ENCODE measurements around the gene HNRNPA2B1.
A peak's percentile ranks its signal among the peaks of the same experiment; 100 is the strongest.

Gene HNRNPA2B1

DNA sequence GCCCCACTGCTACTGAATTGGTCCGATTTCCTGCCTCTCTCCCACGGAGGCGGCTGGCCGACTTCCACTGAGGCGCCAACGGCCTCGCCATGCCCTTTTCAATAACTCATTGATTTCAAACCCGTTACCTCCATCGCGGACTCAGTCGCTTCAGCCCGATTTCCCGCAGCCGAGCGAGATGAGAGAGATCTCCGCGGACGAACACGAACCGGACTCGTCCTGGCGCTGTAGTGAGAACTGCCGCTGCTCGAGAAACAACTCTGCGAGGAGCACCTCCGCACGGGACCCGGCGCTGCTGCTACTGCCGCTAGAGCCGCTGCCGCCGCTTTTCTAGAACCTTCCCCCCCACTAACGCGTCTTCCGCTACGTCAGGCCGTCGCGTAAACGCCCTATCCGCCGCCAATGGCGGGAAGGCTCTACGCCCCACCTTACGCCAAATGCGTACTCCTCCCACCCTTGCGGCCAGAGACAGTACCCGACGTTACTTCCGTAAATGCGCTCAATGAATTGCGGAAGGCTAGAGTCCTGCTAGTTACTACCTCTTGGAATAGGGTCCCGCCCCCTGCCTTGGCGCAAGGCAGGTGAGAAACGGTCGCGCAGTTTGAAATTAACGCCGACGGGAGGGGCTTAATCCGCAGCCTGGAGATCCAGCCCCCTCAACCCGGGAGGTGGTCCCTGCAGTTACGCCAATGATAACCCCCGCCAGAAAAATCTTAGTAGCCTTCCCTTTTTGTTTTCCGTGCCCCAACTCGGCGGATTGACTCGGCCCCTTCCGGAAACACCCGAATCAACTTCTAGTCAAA is at the start of gene HNRNPA2B1:
Gene HNRNPA2B1, minus strand, starts transcription at position 303 of the 803 bp plus-strand sequence. Its CDS starts 169 bp downstream, at position 134.
- DNase-seq (ENCODE audit: low spot score): peak; percentile 91

DNA sequence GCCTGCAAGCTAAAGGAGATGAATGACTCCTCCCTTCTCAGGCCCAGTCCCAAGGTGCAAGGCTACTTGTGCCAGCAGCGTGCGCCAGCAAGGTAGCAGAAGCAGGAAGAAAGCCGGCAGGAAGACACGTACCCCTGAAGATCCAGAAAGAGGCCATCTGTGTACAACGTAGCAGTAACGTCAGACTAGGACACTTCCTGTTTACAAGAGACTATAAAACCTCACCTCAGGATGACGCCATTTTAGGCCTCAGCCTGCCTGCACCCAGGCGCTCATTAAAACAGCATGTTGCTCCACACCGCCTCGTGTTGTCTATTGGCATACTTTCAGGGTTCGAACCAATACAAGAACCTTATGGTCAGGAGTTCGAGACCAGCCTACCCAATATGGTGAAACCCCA is 49.7 kb upstream of the HNRNPA2B1 start:
- no peak for DNase-seq (ENCODE audit: low spot score)

DNA sequence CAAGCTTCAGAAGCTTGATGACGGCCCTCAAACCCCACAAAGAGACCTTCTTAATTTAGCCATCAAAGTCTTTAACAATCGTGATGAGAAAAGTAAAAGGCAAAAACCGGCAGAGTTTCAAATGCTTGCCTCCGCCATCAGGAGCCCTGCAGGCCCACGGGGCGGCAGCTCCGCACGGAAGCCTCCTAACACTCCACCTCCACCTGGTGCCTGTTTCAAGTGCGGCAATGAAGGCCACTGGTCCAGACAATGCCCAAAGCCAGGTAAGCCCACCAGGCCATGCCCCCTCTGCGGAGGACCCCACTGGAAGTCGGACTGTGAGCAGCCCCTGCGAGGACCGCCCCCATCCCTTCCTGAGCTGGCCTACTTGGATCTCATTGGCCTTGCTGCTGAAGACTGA is 44.6 kb upstream of the HNRNPA2B1 start:
- no peak for DNase-seq (ENCODE audit: low spot score)

DNA sequence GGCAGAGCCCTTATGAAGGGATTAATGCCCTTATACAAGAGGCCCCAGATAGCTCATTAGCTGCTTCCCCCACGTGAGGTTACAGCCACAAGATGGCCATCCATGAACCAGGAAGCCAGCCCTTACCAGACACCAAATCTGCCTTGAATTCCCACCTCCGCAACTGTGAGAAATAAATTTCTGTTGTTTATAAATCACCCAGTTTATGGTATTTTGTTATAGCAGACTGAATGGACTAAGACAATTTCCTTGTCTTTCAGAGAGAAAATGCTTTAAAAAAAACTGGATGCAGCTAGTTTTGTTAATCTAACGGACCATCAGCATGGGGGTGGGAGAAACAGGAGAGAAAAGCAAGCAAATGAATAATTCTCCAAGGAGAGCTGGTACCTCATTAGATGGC is 37.5 kb upstream of the HNRNPA2B1 start:
- DNase-seq (ENCODE audit: low spot score): no peak

- DNase-seq (ENCODE audit: low spot score): no peak
Observed at GRCh38 chr7:26237035-26237807, 36.7 kb upstream of the HNRNPA2B1 start.

DNA sequence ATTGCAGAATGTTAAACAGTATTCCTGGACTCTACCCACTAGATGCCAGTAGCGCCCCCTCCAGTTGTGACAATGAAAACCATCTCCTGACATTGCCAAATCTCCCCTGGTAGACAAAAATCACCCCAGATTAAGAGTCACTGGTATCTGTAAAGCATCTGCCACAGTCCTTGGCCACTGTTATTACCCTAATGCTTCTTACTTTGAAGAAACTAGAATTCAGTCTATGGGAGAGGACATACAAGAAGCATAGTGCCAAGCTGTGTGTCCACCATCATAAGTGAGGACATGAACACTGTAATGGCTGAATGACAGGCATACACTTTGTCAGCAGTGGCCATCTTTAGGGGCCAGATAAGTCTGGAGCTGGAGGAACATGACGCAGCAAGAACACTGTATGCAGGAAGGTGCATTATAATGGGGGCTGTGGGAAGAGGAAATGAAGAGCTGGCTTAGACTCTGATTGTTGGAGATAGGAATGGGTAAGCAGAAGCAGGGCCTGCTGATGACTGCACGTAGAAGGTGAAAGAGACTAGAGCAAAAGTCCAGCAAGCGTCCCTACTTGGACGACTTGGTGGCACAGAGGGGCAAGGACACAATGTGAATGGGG is 33.5 kb upstream of the HNRNPA2B1 start:
- DNase-seq (ENCODE audit: low spot score): no peak

DNA sequence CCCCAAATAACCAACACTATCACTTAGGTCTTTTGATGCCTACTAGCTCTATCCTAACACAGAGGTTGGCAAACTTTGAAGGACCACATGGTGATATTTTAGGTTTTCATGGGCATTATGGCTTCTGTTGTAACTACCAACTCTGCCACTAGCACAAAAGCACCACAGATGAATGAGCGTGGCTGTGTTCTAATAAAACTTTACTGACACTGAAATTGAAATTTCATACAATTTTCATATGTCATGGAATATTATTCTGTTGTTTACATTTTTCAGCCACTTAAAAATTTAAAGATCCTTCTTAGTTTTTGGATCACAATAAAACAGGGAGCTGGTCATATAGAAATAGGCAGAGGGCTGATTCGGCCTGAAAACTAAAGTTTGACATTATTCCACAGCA is 27.4 kb upstream of the HNRNPA2B1 start:
- no peak for DNase-seq (ENCODE audit: low spot score)

- no peak for DNase-seq (ENCODE audit: low spot score)
Observed at GRCh38 chr7:26224359-26224758, 23.8 kb upstream of the HNRNPA2B1 start.

DNA sequence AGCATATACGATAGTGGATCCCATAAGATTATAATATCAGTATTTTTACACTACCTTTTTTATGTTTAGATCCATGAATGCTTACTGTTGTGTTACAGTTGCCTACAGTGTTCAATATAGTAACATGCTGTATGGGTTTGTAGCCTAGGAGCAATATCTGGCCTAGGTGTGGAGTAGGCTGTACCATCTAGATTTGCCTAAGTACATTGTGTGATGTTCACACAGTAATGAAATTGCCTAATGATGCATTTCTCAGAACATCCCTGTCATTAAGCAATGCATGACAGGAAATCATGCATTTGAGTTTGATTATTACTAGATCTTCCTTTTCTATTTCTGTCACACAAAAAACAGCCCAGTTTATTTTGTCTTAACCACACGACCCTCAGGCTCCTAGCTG is 15.5 kb upstream of the HNRNPA2B1 start:
- no peak for DNase-seq (ENCODE audit: low spot score)

- DNase-seq (ENCODE audit: low spot score): no peak
Observed at GRCh38 chr7:26213807-26214515, 13.4 kb upstream of the HNRNPA2B1 start.

- DNase-seq (ENCODE audit: low spot score): no peak
Observed at GRCh38 chr7:26212921-26213718, 12.6 kb upstream of the HNRNPA2B1 start.

- DNase-seq (ENCODE audit: low spot score): no peak
Observed at GRCh38 chr7:26208040-26208439, 7.5 kb upstream of the HNRNPA2B1 start.

DNA sequence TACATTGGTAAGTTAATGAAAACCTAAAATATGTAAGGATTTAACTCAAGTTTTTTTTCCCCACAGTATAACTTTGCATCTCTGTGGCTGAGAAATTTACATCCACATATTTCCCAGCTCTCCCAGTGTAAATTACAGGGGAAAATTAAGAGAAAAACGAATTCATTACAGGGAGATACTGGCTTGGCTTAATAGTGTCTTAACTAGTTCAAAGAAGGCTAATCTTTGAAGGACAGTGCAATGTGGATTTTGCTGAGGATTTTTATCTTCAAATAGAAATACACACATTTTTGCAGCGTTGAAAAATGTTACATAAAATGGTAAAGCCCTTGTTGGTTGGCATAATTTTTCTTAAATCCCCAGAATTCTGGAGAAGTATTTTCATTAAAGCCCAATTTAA is 2.5 kb upstream of the HNRNPA2B1 start:
- DNase-seq (ENCODE audit: low spot score): no peak

DNA sequence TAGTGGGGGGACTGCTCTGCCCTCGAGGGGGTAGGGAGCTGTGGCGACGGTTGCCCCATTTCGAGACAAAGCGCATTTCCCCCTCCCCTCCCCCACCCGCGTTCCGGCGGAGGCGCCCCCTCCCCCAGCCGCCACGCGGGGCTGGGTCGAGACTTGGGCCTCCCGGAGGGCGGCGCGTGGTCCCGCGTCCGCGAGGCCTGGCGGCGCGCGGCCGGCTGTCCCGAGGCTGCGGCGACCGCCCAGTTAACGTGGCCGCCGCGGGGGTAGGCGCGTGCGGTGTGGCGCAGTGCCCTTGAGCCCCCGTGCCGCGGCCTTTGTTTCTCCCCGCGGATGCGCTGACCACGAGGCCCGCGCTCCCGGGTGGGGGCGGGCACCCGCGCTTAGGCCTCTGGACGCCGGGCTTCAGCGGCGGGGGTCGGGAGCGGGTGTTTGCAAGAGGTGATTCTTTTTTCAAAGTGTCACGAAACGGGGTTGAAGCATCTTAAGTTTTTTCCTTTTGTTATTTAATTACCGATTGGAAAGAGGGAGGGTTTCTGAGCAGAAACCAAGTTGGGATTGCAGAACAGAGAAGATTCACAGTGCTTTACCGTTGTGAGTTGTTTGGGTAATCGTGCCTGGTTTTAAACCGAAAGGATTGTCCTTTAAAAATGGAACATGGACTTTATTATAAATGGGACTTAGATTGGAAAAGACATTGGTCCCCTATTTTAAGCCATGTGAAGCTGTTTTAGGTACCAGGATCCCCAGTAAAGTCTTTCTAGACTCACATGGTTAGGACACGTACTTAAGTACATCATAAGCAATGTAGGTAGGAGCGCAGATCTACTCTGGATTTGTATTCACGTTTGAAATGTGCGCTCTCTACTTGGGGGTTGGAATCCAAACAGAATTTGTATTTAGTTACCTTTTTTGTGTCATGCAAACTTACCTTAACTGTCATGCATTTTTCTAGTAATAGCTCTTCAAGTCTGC is 1.8 kb upstream of the HNRNPA2B1 start:
- peak; percentile 75 for DNase-seq (ENCODE audit: low spot score)

DNA sequence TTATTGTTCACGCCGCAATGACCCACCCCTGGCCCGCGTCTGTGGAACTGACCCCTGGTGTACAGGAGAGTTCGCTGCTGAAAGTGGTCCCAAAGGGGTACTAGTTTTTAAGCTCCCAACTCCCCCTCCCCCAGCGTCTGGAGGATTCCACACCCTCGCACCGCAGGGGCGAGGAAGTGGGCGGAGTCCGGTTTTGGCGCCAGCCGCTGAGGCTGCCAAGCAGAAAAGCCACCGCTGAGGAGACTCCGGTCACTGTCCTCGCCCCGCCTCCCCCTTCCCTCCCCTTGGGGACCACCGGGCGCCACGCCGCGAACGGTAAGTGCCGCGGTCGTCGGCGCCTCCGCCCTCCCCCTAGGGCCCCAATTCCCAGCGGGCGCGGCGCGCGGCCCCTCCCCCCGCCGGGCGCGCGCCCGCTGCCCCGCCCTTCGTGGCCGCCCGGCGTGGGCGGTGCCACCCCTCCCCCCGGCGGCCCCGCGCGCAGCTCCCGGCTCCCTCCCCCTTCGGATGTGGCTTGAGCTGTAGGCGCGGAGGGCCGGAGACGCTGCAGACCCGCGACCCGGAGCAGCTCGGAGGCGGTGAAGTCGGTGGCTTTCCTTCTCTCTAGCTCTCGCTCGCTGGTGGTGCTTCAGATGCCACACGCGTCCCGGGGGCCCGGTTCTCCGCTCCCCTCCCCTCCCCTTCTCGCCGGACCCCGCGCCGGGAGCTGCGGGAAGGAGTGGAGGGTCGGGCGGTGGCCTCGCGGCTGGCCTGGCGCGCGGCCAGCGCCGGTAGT is 887 bp upstream of the HNRNPA2B1 start, which contains the start of gene CBX3:
Gene CBX3, plus strand, starts transcription at position 499 of the 772 bp plus-strand sequence. CDS start 1,254 bp downstream, outside the sequence.
- peak; percentile 96 for DNase-seq (ENCODE audit: low spot score)

GRCh38 chr7:26200038-26200443 is 505 bp downstream of the HNRNPA2B1 start:
- peak; percentile 65 for DNase-seq (ENCODE audit: low spot score)

DNA sequence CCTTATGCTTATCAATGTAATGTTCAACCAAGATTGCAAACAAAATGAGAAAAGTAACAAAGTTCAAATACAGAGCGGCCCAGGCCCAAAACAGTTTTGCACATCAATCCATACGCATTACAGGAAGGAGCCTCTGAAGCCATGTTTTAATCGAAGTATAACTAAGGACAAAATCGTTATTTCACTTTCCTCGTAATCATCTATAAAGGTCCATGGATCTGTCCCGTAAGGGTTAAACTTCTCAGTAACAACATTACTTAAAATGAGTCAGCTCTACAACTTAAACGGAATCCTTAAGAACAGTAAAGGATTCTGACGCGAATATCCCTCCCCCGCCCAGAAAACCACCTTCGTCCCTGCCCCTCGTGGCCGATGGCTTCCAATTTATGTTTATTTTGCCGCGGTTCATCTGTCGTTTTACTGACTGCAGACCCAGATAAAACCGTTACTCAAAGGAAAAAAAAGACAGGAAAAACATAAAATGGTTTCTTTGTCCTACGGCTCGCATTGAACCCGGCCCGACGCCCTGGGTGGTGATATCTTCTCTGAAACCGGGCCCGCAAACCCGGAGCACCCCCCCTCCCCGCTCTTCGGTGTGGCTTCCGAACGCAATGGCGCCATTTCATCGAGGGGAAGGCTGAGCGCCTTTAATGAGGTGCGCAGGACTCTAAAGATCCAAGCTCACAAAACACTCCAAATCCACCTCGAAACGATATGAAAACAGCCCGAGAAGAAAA is 1.1 kb downstream of the HNRNPA2B1 start:
- peak; percentile 59 for DNase-seq (ENCODE audit: low spot score)

GRCh38 chr7:26198781-26199169 is 1.8 kb downstream of the HNRNPA2B1 start:
- no peak for DNase-seq (ENCODE audit: low spot score)

All from GM03348 (cell line).